ENCODE measurements around the gene RILPL1. TPM values are rescaled to one million over a fixed set of nuclear protein-coding genes. Genes with fewer than 3 reads are reported as not detected.

The RILPL1 gene
- total RNA-seq, 2 experiments from 2014 or later = 0.38 to 0.86 TPM

GRCh38 chr12:123506059-123506842 is 27.3 kb downstream of the RILPL1 start:
- no peaks in the 10 kb centered on the region for H3K79me2 ChIP-seq (ENCODE audit: insufficient read depth, low read depth, low read length)
- CTCF ChIA-PET (ENCODE audit: unreplicated experiment) = no interaction called here
- H3K4me2 ChIP-seq (ENCODE audit: low read length) = no peak overlapping the region
- no peak for DNase-seq (ENCODE audit: low spot score)
- no peaks in the 10 kb centered on the region for H4K20me1 ChIP-seq (ENCODE audit: insufficient read depth, low read length)
- H3K4me1 ChIP-seq (ENCODE audit: insufficient read depth, low read length, poor library complexity, severe bottlenecking) = no peaks in the 10 kb centered on the region
- no peaks in the 10 kb centered on the region for H3K36me3 ChIP-seq (ENCODE audit: insufficient read depth, low read length)
- intact Hi-C loops (cut with micrococcal nuclease; ENCODE audit: unreplicated experiment) = no loop called here
- TF ChIP-seq CTCF (conservative IDR thresholded peaks at IDR 0.05; ENCODE audit: low read length) (no peak), EZH2phosphoT487 (IDR thresholded peaks at IDR 0.05; ENCODE audit: borderline replicate concordance, low read depth, low read length) (no peak)
- no peaks in the 10 kb centered on the region for H3K9me2 ChIP-seq (ENCODE audit: insufficient read depth, low read length)
- POLR2A ChIA-PET = no interaction called here
- BruUV-seq (replicated peaks) = no TSS peak
- no peak overlapping the region for H2AFZ ChIP-seq (ENCODE audit: low read length)
- no peaks in the 10 kb centered on the region for H3K9me3 ChIP-seq (ENCODE audit: low read length)
- no peak overlapping the region for H3K27ac ChIP-seq (ENCODE audit: low read depth, low read length, poor library complexity, severe bottlenecking)
- no peak overlapping the region for H3K4me3 ChIP-seq (ENCODE audit: low read depth, low read length, poor library complexity, severe bottlenecking)

GRCh38 chr12:123502163-123502704 is 31.3 kb downstream of the RILPL1 start:
- Histone ChIP-seq H3K9me2 (ENCODE audit: insufficient read depth, low read length) (no peaks in the 10 kb centered on the region), H3K79me2 (ENCODE audit: insufficient read depth, low read depth, low read length) (no peaks in the 10 kb centered on the region), H3K4me3 (ENCODE audit: low read depth, low read length, poor library complexity, severe bottlenecking) (no peak overlapping the region), H3K27ac (ENCODE audit: low read depth, low read length, poor library complexity, severe bottlenecking) (no peak overlapping the region), H2AFZ (ENCODE audit: low read length) (no peak overlapping the region), H3K36me3 (ENCODE audit: insufficient read depth, low read length) (no peaks in the 10 kb centered on the region), H3K9me3 (ENCODE audit: low read length) (no peaks in the 10 kb centered on the region), H3K4me2 (ENCODE audit: low read length) (no peak overlapping the region), H4K20me1 (ENCODE audit: insufficient read depth, low read length) (no peaks in the 10 kb centered on the region), H3K4me1 (ENCODE audit: insufficient read depth, low read length, poor library complexity, severe bottlenecking) (no peaks in the 10 kb centered on the region)
- ChIA-PET POLR2A (no interaction called here), CTCF (ENCODE audit: unreplicated experiment) (interaction anchor here (0.6 kb wide), 1 partner anchor 233 kb away, joined by 3 read pairs; no protein-coding TSS in a partner anchor)
- TF ChIP-seq CTCF (conservative IDR thresholded peaks at IDR 0.05; ENCODE audit: low read length) = no peak
- BruUV-seq (replicated peaks) = no TSS peak
- intact Hi-C loops (cut with micrococcal nuclease; ENCODE audit: unreplicated experiment) = no loop called here
- DNase-seq (ENCODE audit: low spot score) = no peak

- Histone ChIP-seq H3K4me1 (ENCODE audit: insufficient read depth, low read length, poor library complexity, severe bottlenecking) (no peaks in the 10 kb centered on the region), H3K27ac (ENCODE audit: low read depth, low read length, poor library complexity, severe bottlenecking) (no peak overlapping the region), H3K9me2 (ENCODE audit: insufficient read depth, low read length) (no peaks in the 10 kb centered on the region), H2AFZ (ENCODE audit: low read length) (no peak overlapping the region), H3K79me2 (ENCODE audit: insufficient read depth, low read depth, low read length) (no peaks in the 10 kb centered on the region), H3K4me2 (ENCODE audit: low read length) (no peak overlapping the region), H3K36me3 (ENCODE audit: insufficient read depth, low read length) (no peaks in the 10 kb centered on the region), H3K4me3 (ENCODE audit: low read depth, low read length, poor library complexity, severe bottlenecking) (no peak overlapping the region), H3K9me3 (ENCODE audit: low read length) (no peaks in the 10 kb centered on the region), H4K20me1 (ENCODE audit: insufficient read depth, low read length) (no peaks in the 10 kb centered on the region)
- CTCF ChIA-PET (ENCODE audit: unreplicated experiment) = no interaction called here
- intact Hi-C loops (cut with micrococcal nuclease; ENCODE audit: unreplicated experiment) = no loop called here
- POLR2A ChIA-PET = no interaction called here
- TF ChIP-seq EZH2phosphoT487 (IDR thresholded peaks at IDR 0.05; ENCODE audit: borderline replicate concordance, low read depth, low read length) (no peak), CTCF (conservative IDR thresholded peaks at IDR 0.05; ENCODE audit: low read length) (no peak)
- DNase-seq (ENCODE audit: low spot score) = no peak
- BruUV-seq (replicated peaks) = no TSS peak
Observed at GRCh38 chr12:123499332-123499731, 34.2 kb downstream of the RILPL1 start.
